GM08714 (cell line): ENCODE data around the gene HNRNPAB.

Experiments used
- H3K4me3 ChIP-seq: fragments of 200-500 bp; sonication (Bioruptor generic); 2 replicates; pipeline ENCODE4 v1.5.1; 2014; ENCODE audit warnings: mild to moderate bottlenecking, low read length, inconsistent platforms
- ZNF274 ChIP-seq: IDR thresholded peaks from 2 replicates; pipeline ENCODE4 v1.6.1; 2012; ENCODE audit warnings: mild to moderate bottlenecking, low read depth, low read length

The HNRNPAB gene

GRCh38 chr5:178213748-178214151 lies 9.4 kb downstream of the HNRNPAB start:
- no peak for TF ChIP-seq ZNF274
- no peak overlapping the region for H3K4me3 ChIP-seq

- no peak overlapping the region for H3K4me3 ChIP-seq
- no peak for TF ChIP-seq ZNF274
Measured at GRCh38 chr5:178214160-178214803, 9.9 kb downstream of the HNRNPAB start.

- H3K4me3 ChIP-seq: no peak overlapping the region
- no peak for TF ChIP-seq ZNF274
Measured at GRCh38 chr5:178215280-178216002, 11.1 kb downstream of the HNRNPAB start.

GRCh38 chr5:178216088-178216534 lies 11.8 kb downstream of the HNRNPAB start:
- no peak for TF ChIP-seq ZNF274
- H3K4me3 ChIP-seq: no peak overlapping the region

GRCh38 chr5:178216779-178217178 lies 12.4 kb downstream of the HNRNPAB start:
- no peak overlapping the region for H3K4me3 ChIP-seq
- no peak for TF ChIP-seq ZNF274

- no peak overlapping the region for H3K4me3 ChIP-seq
- TF ChIP-seq ZNF274: no peak
Measured at GRCh38 chr5:178218237-178218776, 14.0 kb downstream of the HNRNPAB start.

- no peak overlapping the region for H3K4me3 ChIP-seq
- no peak for TF ChIP-seq ZNF274
Measured at GRCh38 chr5:178218827-178219226, 14.5 kb downstream of the HNRNPAB start.

GRCh38 chr5:178221282-178221681 lies 16.9 kb downstream of the HNRNPAB start:
- TF ChIP-seq ZNF274: no peak
- H3K4me3 ChIP-seq: no peak overlapping the region

- no peak for TF ChIP-seq ZNF274
- H3K4me3 ChIP-seq: no peak overlapping the region
Measured at GRCh38 chr5:178221853-178222252, 17.5 kb downstream of the HNRNPAB start.

- no peak overlapping the region for H3K4me3 ChIP-seq
- TF ChIP-seq ZNF274: no peak
Measured at GRCh38 chr5:178222292-178222691, 18.0 kb downstream of the HNRNPAB start.

- no peak overlapping the region for H3K4me3 ChIP-seq
- TF ChIP-seq ZNF274: no peak
Measured at GRCh38 chr5:178223196-178223773, 19.0 kb downstream of the HNRNPAB start.

- TF ChIP-seq ZNF274: no peak
- H3K4me3 ChIP-seq: no peak overlapping the region
Measured at GRCh38 chr5:178223828-178224335, 19.5 kb downstream of the HNRNPAB start.

GRCh38 chr5:178224403-178224802 lies 20.1 kb downstream of the HNRNPAB start:
- no peak overlapping the region for H3K4me3 ChIP-seq
- TF ChIP-seq ZNF274: no peak

- H3K4me3 ChIP-seq: no peak overlapping the region
- TF ChIP-seq ZNF274: no peak
Measured at GRCh38 chr5:178225174-178225573, 20.8 kb downstream of the HNRNPAB start.

- H3K4me3 ChIP-seq: no peak overlapping the region
- TF ChIP-seq ZNF274: no peak
Measured at GRCh38 chr5:178227138-178227659, 22.9 kb downstream of the HNRNPAB start.
